Subcutaneous abdominal adipose tissue (tissue), 5 donors: ENCODE results near the gene SLC9A8.

Experiments used
- H3K27ac ChIP-seq: one replicate; pipeline ENCODE4 v1.7.0; 2013; ENCODE audit warnings: low read depth, mild to moderate bottlenecking, inconsistent platforms, low read length, moderate library complexity
- H3K27me3 ChIP-seq, 5 donors: one replicate each; pipeline ENCODE4 v1.7.0; 2013; ENCODE audit warnings: low read length in 5 of 5, inconsistent platforms in 1 of 5; ENCODE audit not compliant: control insufficient read depth in 5 of 5, insufficient read depth in 4 of 5
- H3K36me3 ChIP-seq, 5 donors: one replicate each; pipeline ENCODE4 v1.7.0; 2013; ENCODE audit warnings: low read length in 5 of 5; ENCODE audit not compliant: control insufficient read depth in 5 of 5, insufficient read depth in 5 of 5
- H3K4me1 ChIP-seq, 5 donors: one replicate each; pipeline ENCODE4 v1.7.0; 2013; ENCODE audit warnings: low read length in 5 of 5, mild to moderate bottlenecking in 3 of 5, moderate library complexity in 1 of 5; ENCODE audit not compliant: control insufficient read depth in 5 of 5, insufficient read depth in 5 of 5
- H3K4me3 ChIP-seq, 5 donors: one replicate each; pipeline ENCODE4 v1.7.0; 2013; ENCODE audit warnings: low read length in 5 of 5, low read depth in 1 of 5
- H3K9ac ChIP-seq, 5 donors: one replicate each; pipeline ENCODE4 v1.7.0; 2013; ENCODE audit warnings: low read length in 5 of 5, mild to moderate bottlenecking in 4 of 5, moderate library complexity in 3 of 5
- H3K9me3 ChIP-seq, 5 donors: one replicate each; pipeline ENCODE4 v1.7.0; 2013; ENCODE audit warnings: low read length in 5 of 5; ENCODE audit not compliant: control insufficient read depth in 5 of 5
- donor health status: healthy.
- donor health status: healthy.
- donor health status: healthy.
- donor health status: healthy.
- donor health status: healthy.

The SLC9A8 gene

DNA sequence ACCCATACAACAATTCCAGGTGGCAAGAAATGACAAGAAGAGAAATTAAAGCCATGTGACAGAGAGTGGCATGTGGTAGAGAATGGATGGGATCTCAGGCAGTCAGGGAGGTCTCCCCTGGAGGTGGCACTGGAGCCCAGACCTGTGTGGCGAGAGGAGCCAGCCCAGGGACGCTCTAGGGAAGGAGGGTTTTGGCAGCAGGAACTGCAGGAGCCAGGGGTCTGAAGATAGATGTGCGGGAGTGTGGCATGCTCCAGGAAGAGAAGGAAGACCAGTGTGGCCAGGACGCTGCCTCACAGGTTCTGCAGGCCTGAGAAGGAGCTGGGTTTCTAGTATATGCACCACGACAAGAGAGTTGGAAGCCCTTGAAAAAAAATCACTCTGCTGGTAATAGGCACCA, 57.6 kb downstream of the SLC9A8 start:
- no peaks in the 10 kb centered on the region for H3K9me3 ChIP-seq
- H3K27ac ChIP-seq: no peak overlapping the region
- H3K36me3 ChIP-seq: peaks cover 6 to 68% (median 35%) of the 10 kb centered on the region in 5 donors
- H3K4me3 ChIP-seq: no peak overlapping the region
- H3K27me3 ChIP-seq: no peaks in the 10 kb centered on the region
- no peaks in the 10 kb centered on the region for H3K4me1 ChIP-seq
- H3K9ac ChIP-seq: no peak overlapping the region

DNA sequence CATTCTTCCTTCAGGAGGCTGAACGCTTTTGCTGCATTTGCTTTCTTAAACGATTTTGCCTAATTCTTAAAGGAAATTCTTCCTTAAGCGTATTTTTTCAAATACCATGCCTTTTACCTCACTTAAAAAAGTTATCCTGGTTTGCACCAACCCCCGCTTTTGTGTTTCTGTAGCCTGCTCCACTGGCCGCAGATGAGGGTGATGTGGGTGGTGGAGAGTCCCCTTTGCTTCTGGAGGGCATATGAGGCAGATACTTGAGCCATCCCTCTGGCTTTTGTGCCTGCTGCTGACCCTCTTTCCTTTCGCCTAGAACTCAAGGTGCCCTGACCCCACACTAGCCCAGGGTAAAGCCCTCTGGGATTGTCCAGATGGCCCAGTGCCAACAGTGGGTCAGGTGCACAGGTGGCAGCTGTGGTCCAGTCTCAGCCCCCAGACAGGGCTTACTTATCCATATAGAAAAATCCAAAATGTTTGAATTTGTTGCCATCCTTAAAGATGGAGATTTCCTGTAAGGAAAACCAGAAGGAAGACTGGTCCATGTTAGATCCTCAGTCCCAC, 58.8 kb downstream of the SLC9A8 start:
- Histone ChIP-seq H3K27me3 (no peaks in the 10 kb centered on the region), H3K4me1 (no peaks in the 10 kb centered on the region), H3K36me3 (peaks cover 4 to 68% (median 32%) of the 10 kb centered on the region in 5 donors), H3K27ac (no peak overlapping the region), H3K9me3 (no peaks in the 10 kb centered on the region), H3K4me3 (no peak overlapping the region), H3K9ac (no peak overlapping the region)

DNA sequence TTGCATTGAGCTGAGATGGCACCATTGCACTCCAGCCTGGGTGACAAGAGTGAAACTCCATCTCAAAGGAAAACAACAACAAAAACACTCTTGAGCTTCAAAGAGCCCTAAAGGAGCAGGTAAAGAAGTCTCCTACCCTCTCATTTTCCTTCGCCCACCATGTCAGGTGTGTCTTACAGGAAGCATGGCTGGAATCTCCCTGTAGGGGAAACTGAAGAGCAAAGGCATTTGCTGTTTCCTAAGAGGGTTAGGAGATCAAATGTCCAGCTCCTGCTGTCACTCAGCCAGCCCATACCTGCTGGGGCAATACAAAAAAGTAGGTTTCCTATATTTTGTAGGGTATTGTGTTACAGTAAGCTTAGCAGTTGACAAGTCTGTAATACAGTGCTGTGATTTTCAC, 59.4 kb downstream of the SLC9A8 start:
- Histone ChIP-seq H3K27me3 (no peaks in the 10 kb centered on the region), H3K36me3 (peaks cover 7 to 69% (median 32%) of the 10 kb centered on the region in 5 donors), H3K27ac (no peak overlapping the region), H3K9ac (no peak overlapping the region), H3K4me3 (no peak overlapping the region), H3K4me1 (no peaks in the 10 kb centered on the region), H3K9me3 (no peaks in the 10 kb centered on the region)

DNA sequence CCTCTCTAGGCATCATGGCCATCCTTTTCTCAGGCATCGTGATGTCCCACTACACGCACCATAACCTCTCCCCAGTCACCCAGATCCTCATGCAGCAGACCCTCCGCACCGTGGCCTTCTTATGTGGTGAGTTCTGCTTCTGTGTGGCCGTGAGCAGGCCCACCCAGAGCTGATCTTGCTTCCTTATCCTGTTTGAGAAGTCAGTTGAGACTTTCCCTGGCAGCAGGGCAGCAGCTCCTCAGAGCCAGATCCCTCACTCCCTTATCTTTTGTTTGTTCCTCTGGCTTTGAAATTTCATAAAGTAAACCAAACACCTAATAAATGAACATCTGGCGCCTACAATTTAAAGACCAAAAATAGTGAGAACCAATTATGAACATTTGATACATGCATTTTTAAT, 62.1 kb downstream of the SLC9A8 start:
- Histone ChIP-seq H3K27ac (no peak overlapping the region), H3K4me1 (no peaks in the 10 kb centered on the region), H3K4me3 (no peak overlapping the region), H3K9me3 (no peaks in the 10 kb centered on the region), H3K9ac (no peak overlapping the region), H3K36me3 (peaks cover 9 to 61% (median 28%) of the 10 kb centered on the region in 5 donors), H3K27me3 (no peaks in the 10 kb centered on the region)

DNA sequence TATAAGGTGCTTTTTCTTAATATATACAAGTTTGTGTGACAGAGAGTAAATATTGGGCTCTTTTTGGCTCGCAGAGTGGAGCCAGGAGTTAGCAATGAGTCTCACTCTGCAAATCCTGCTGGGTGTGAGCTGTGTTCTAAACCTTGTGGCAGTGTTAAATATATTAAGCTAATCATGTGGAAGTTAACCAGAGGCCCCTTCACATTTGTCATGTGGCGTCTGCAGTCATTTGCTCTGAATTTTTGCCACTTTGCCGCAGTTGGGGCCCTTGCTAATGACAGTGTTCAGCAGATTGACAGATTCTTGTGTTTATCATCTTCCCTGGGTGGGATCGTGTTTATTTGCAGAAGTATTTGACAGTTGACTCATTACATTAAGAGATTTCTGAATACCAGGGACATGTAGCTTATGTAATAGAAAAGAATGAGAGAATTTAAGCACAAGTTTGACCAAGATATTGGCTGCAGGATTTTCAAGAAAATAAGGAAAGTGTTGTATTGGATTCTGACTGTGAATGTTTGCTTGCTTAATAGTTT, 64.8 kb downstream of the SLC9A8 start:
- H3K9me3 ChIP-seq: no peaks in the 10 kb centered on the region

DNA sequence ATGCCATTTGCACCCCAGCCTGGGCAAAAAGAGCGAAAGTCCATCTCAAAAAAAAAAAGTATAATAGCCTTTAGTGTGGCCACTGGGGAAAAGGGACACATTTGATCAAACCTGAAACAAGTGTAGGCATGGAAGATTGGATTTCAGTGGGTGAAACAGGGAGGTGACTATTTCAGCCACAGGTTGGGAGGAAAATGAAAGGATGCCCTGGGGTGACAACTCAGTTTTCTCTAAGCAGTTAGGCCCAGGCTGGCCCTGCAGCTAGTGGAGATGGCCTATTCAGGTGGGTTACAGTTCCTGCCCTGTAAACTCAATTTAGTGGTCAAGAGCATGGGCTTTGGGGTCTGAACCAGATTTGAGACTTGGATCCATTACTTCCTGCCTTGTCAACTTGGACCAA, 66.3 kb downstream of the SLC9A8 start:
- Histone ChIP-seq H3K4me3 (no peak overlapping the region), H3K9ac (no peak overlapping the region), H3K9me3 (no peaks in the 10 kb centered on the region), H3K36me3 (peaks cover 9 to 74% (median 51%) of the 10 kb centered on the region in 5 donors), H3K4me1 (no peaks in the 10 kb centered on the region), H3K27ac (no peak overlapping the region), H3K27me3 (no peaks in the 10 kb centered on the region)

More for the DNA sequence above, 64.8 kb downstream of the SLC9A8 start:
- H3K36me3 ChIP-seq: peaks cover 9 to 63% (median 38%) of the 10 kb centered on the region in 5 donors
- no peaks in the 10 kb centered on the region for H3K4me1 ChIP-seq
- H3K9ac ChIP-seq: no peak overlapping the region
- H3K27ac ChIP-seq: no peak overlapping the region
- H3K27me3 ChIP-seq: no peaks in the 10 kb centered on the region
- no peak overlapping the region for H3K4me3 ChIP-seq

DNA sequence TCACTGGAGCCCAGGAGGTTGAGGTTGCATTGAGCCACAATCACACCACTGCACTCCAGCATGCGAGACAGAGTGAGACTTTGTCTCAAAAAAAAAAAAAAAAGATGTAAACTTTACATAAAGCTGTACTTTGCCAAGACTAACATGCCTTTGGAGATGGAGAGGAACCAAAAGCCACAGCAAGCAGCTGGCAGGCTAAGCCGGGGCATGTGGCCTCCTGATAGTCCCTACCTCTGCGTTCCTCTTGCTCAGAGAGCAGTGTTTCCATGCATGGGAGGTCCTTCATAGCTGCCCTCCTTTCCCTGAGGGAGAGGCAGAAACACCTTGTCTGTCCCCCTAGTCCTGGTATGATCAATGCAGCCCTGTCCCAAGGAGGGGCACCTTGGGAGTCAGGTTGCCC, 67.5 kb downstream of the SLC9A8 start:
- Histone ChIP-seq H3K27me3 (no peaks in the 10 kb centered on the region), H3K4me3 (no peak overlapping the region), H3K9me3 (no peaks in the 10 kb centered on the region), H3K9ac (no peak overlapping the region), H3K4me1 (no peaks in the 10 kb centered on the region), H3K27ac (no peak overlapping the region), H3K36me3 (peaks cover 9 to 75% (median 56%) of the 10 kb centered on the region in 5 donors)

DNA sequence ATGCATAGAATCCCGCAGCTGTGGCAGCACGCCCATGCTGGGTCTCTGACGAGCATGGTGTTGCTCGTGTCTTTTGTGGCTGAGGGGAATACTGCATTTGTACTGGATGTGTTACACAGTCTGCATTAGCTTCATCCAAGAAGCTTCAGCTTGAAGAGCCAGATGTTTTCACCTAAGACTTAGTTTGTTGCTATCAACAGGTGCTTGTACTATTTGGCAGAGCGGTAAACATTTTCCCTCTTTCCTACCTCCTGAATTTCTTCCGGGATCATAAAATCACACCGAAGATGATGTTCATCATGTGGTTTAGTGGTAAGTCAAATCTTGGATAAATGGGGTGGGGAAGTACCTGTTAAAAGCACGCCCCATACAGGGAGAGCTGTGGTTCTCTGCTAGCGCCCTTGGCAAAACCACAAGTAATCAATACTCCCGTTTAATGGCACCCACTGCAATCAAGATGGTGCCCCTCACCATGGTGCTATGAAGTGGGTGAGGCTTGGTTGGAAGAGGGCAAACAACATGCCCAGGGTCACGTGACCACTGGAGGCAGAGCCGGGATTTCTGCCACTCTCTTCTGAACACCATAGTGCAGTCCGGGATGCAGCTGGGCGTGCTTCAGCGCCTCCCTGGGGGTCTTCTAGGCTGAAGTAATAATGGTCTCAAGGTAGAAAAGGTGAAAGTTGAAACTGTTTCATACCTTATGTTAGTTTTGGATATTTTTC, 68.3 kb downstream of the SLC9A8 start:
- no peaks in the 10 kb centered on the region for H3K9me3 ChIP-seq
- no peaks in the 10 kb centered on the region for H3K27me3 ChIP-seq
- no peak overlapping the region for H3K27ac ChIP-seq
- no peak overlapping the region for H3K4me3 ChIP-seq
- no peak overlapping the region for H3K9ac ChIP-seq
- no peaks in the 10 kb centered on the region for H3K4me1 ChIP-seq
- peaks cover 9 to 75% (median 58%) of the 10 kb centered on the region in 5 donors for H3K36me3 ChIP-seq

DNA sequence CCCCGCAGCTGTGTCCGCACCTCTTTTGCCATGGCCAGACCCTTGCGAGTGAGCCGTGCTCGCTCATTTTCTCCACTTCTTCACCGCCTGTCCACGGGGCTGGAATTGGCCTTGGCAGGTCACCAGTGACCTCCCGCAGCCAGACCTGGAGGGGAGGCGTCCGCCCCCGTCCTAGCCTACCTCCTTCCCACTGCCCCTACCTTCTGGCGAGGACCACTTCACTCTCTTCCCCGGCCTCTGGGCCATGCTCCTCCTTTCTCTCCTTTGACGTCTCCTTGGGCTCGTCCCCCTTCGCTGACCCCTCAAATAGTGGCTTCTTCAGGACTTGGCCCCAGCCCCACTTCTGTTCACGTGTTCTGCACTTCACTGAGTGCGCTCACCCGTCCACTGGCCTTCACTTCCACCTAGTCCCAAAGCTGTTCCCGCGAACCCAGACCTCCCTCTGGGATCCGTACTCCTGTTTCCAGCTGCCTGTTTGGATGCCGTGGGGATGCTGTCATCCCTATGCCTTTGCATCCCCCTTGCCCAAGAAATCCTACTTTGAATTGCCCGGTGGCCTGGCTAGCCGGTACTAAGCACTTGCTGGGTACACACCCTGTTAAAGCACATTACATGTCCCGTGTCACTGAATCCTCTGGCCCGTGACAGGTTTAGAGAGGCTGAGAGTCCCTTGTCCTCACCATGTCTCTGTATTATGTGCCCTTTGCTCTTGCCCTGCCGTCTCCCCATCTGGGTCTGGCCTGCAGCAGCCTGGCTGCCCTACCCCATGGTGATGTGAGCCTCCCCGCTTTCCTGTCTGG, 69.7 kb downstream of the SLC9A8 start:
- Histone ChIP-seq H3K9me3 (no peaks in the 10 kb centered on the region), H3K36me3 (peaks cover 6 to 81% (median 64%) of the 10 kb centered on the region in 5 donors), H3K4me1 (peaks cover 4 to 11% (median 9%) of the 10 kb centered on the region in 5 donors), H3K4me3 (no peak overlapping the region), H3K27ac (no peak overlapping the region), H3K9ac (no peak overlapping the region), H3K27me3 (no peaks in the 10 kb centered on the region)
